ENCODE results near the gene ACOX1. TPM values are rescaled to one million over a fixed set of nuclear protein-coding genes. Genes with fewer than 3 reads are reported as not detected.

ACOX1 gene
- total and polyA plus RNA-seq, 2 experiments from 2014 or later, result 36.0 to 93.6 TPM

DNA sequence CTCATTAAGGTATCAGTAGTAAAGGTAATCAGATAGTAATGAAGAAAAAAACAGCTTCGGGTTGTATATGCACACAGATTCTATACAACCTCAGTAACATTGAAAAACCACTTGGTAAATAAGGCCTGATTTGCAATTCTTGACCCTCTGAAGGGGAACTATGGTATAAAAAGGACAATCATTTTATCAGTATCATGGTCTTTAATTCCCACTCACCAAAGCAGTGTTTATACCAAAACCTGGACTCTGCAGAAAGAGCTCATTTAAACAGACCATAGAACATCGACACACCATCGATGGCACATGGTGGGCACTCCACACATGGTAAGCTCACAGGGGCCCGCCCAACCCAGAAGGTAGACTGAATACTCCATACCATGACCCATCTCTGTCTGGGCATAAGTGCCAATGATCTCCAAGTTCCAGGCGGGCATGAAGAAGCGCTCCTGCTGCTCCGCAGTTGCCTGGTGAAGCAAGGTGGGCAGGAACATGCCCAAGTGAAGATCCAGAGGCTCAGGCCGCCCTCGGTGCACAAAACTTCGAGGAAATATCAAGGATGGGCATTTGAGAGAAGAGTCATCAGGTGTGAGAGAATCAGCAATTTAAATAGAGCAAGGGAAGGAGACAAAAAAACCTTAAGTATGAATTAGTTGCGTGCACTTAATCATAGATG, 19.0 kb downstream of the ACOX1 start:
- Histone ChIP-seq H3K9me2 (replicated peaks; ENCODE audit: insufficient read depth) (no peaks in the 10 kb centered on the region), H3K4me1 (ENCODE audit: insufficient read depth) (peaks cover 25% of the 10 kb centered on the region), H3K36me3 (replicated peaks; ENCODE audit: insufficient read depth, low read depth) (no peaks in the 10 kb centered on the region), H2AFZ (no peak overlapping the region), H3K4me3 (no peak overlapping the region), H3K79me2 (peaks cover 81% of the 10 kb centered on the region), H3K27ac (peak overlapping the region; percentile 56), H3K4me2 (peak overlapping the region; percentile 68), H4K20me1 (ENCODE audit: insufficient read depth, poor library complexity, severe bottlenecking) (peaks cover 24% of the 10 kb centered on the region), H3K27me3 (no peaks in the 10 kb centered on the region), H3K9me3 (ENCODE audit: low read depth) (no peaks in the 10 kb centered on the region)
- DNase-seq (ENCODE audit: low spot score), result no peak
- TF ChIP-seq EZH2phosphoT487 (IDR thresholded peaks at IDR 0.05; ENCODE audit: low read depth, severe bottlenecking, unreplicated experiment) (no peak), EZH2 (IDR thresholded peaks at IDR 0.05; ENCODE audit: borderline replicate concordance) (no peak)
- TF ChIP-seq, protein P1, sequence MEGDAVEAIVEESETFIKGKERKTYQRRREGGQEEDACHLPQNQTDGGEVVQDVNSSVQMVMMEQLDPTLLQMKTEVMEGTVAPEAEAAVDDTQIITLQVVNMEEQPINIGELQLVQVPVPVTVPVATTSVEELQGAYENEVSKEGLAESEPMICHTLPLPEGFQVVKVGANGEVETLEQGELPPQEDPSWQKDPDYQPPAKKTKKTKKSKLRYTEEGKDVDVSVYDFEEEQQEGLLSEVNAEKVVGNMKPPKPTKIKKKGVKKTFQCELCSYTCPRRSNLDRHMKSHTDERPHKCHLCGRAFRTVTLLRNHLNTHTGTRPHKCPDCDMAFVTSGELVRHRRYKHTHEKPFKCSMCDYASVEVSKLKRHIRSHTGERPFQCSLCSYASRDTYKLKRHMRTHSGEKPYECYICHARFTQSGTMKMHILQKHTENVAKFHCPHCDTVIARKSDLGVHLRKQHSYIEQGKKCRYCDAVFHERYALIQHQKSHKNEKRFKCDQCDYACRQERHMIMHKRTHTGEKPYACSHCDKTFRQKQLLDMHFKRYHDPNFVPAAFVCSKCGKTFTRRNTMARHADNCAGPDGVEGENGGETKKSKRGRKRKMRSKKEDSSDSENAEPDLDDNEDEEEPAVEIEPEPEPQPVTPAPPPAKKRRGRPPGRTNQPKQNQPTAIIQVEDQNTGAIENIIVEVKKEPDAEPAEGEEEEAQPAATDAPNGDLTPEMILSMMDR (IDR thresholded peaks at IDR 0.05; ENCODE audit: poor library complexity), result no peak
- 92% methylated on average over 11 of the region's 11 CpGs for WGBS (ENCODE audit: low lambda C conversion rate, missing lambda C conversion rate)

DNA sequence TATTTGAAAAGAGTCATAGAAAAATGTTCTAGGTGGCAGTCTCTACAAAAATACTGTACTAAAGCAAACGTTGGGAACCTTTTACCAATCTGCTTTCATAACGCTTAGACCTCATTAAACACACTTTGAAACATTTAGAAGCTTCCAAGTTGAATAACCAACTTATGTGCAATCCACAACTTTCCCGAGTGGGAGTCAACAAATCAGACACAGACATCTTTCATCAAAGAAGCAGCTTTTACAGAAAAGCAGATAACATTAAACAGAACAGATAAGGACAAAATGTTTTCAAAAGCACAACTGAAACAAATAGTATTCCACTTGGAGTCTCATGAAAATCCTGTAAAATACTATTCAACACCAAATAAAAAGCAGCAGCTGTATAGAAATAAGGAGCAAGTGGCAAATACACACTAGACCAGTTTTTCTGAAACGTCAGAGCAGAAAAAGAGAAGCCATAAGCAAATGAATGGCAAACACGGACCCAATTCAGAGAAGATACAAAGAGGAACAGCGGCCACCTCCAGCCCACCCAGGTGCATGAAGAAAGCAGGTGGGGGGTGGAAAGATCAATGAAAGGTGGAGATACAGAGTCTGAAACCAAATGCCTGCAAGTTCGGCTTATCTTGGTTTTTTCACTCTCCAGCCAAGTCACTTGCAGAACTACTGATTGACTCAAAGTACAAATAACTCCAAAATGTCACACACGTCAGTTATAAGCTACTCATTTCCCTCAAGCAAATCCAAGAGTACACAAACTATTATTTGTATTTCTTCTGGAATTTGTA, 19.7 kb downstream of the ACOX1 start:
- no peaks in the 10 kb centered on the region for H3K27me3 ChIP-seq

DNA sequence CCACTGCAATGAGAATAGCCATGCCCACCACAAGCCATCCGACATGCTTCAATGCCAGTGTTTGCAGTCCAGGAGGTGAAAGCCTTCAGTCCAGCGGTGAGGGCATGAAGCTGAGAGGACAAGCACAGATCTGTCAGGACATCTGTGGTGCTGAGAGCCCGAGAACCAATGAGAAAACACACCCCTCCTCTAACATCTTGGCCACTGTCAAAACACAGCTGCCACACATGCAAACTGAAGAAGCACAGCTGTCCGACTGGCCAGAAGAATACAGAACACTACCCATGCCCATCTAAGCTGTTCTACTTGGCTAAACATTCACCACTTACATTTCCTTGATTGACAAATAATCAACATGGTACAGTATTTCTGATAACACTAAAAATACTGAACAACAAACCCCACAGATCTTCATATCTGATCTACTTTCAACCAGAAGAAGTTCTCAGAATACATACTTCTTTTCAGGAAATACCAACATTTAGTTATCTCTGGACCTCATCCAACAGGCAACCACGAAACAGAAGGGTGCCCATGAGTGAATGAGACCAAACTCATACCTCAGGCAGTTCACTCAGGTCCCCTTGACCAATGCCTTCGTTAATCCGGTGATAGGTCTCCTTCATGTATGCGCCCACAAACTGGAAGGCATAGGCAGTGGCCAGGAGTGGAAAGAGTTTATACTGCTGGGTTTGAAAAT, 28.0 kb downstream of the ACOX1 start:
- H3K4me1 ChIP-seq (ENCODE audit: insufficient read depth), result no peaks in the 10 kb centered on the region
- H3K27me3 ChIP-seq, result no peaks in the 10 kb centered on the region
- WGBS (ENCODE audit: low lambda C conversion rate, missing lambda C conversion rate), result 97% methylated on average over 8 of the region's 8 CpGs
- no peak overlapping the region for H2AFZ ChIP-seq
- peaks cover 8% of the 10 kb centered on the region for H3K79me2 ChIP-seq
- no peaks in the 10 kb centered on the region for H3K9me2 ChIP-seq (replicated peaks; ENCODE audit: insufficient read depth)
- no peak overlapping the region for H3K4me2 ChIP-seq
- no peaks in the 10 kb centered on the region for H3K9me3 ChIP-seq (ENCODE audit: low read depth)
- H3K27ac ChIP-seq, result no peak overlapping the region
- DNase-seq (ENCODE audit: low spot score), result no peak
- peaks cover 12% of the 10 kb centered on the region for H3K36me3 ChIP-seq (replicated peaks; ENCODE audit: insufficient read depth, low read depth)
- TF ChIP-seq EZH2phosphoT487 (IDR thresholded peaks at IDR 0.05; ENCODE audit: low read depth, severe bottlenecking, unreplicated experiment), result no peak
- TF ChIP-seq, protein P1 (IDR thresholded peaks at IDR 0.05; ENCODE audit: poor library complexity), result no peak
- no peak for TF ChIP-seq EZH2 (IDR thresholded peaks at IDR 0.05; ENCODE audit: borderline replicate concordance)
- no peak overlapping the region for H3K4me3 ChIP-seq
- H4K20me1 ChIP-seq (ENCODE audit: insufficient read depth, poor library complexity, severe bottlenecking), result no peaks in the 10 kb centered on the region

More for the DNA sequence above, 19.7 kb downstream of the ACOX1 start:
- Histone ChIP-seq H3K4me2 (peak overlapping the region; percentile 68), H3K9me2 (replicated peaks; ENCODE audit: insufficient read depth) (no peaks in the 10 kb centered on the region), H3K4me3 (no peak overlapping the region), H4K20me1 (ENCODE audit: insufficient read depth, poor library complexity, severe bottlenecking) (peaks cover 21% of the 10 kb centered on the region), H2AFZ (no peak overlapping the region), H3K79me2 (peaks cover 73% of the 10 kb centered on the region), H3K27ac (peak overlapping the region; percentile 56), H3K4me1 (ENCODE audit: insufficient read depth) (peaks cover 25% of the 10 kb centered on the region), H3K36me3 (replicated peaks; ENCODE audit: insufficient read depth, low read depth) (no peaks in the 10 kb centered on the region), H3K9me3 (ENCODE audit: low read depth) (no peaks in the 10 kb centered on the region)
- TF ChIP-seq, protein P1 (IDR thresholded peaks at IDR 0.05; ENCODE audit: poor library complexity), result no peak
- TF ChIP-seq EZH2phosphoT487 (IDR thresholded peaks at IDR 0.05; ENCODE audit: low read depth, severe bottlenecking, unreplicated experiment) (no peak), EZH2 (IDR thresholded peaks at IDR 0.05; ENCODE audit: borderline replicate concordance) (no peak)
- peak; percentile 36 for DNase-seq (ENCODE audit: low spot score)
- WGBS (ENCODE audit: low lambda C conversion rate, missing lambda C conversion rate), result 29% methylated on average over 8 of the region's 8 CpGs

Measured in hepatocyte (in vitro differentiated cells).